ENCODE data around the gene PDE4DIP.
"Not testable (repeated sequence)": the region's sequence is repeated elsewhere in the genome, so short reads cannot be mapped to it uniquely, and the experiment has no call there.

The PDE4DIP gene

GRCh38 chr1:148874408-148875388, 30.5 kb downstream of the PDE4DIP start:
- not testable (repeated sequence) for DNase-seq (ENCODE audit: low read depth in 2 of 2)

- DNase-seq (ENCODE audit: low read depth in 2 of 2): not testable (repeated sequence)
Measured at GRCh38 chr1:148879812-148880416, 35.7 kb downstream of the PDE4DIP start.

- DNase-seq (ENCODE audit: low read depth in 2 of 2): not testable (repeated sequence)
Measured at GRCh38 chr1:148881261-148881660, 37.0 kb downstream of the PDE4DIP start.

GRCh38 chr1:148885219-148885618, 41.0 kb downstream of the PDE4DIP start:
- not testable (repeated sequence) for DNase-seq (ENCODE audit: low read depth in 2 of 2)

GRCh38 chr1:148886293-148886692, 42.1 kb downstream of the PDE4DIP start:
- not testable (repeated sequence) for DNase-seq (ENCODE audit: low read depth in 2 of 2)

- DNase-seq (ENCODE audit: low read depth in 2 of 2): not testable (repeated sequence)
Measured at GRCh38 chr1:148888597-148888996, 44.4 kb downstream of the PDE4DIP start.

GRCh38 chr1:148889267-148890074, 45.2 kb downstream of the PDE4DIP start:
- DNase-seq (ENCODE audit: low read depth in 2 of 2): not testable (repeated sequence)

- not testable (repeated sequence) for DNase-seq (ENCODE audit: low read depth in 2 of 2)
Measured at GRCh38 chr1:148890075-148890568, 45.9 kb downstream of the PDE4DIP start.

GRCh38 chr1:148894360-148895352, 50.4 kb downstream of the PDE4DIP start:
- not testable (repeated sequence) for DNase-seq (ENCODE audit: low read depth in 2 of 2)

- DNase-seq (ENCODE audit: low read depth in 2 of 2): not testable (repeated sequence)
Measured at GRCh38 chr1:148900026-148900425, 55.8 kb downstream of the PDE4DIP start.

- DNase-seq (ENCODE audit: low read depth in 2 of 2): not testable (repeated sequence)
Measured at GRCh38 chr1:148900691-148901090, 56.5 kb downstream of the PDE4DIP start.

GRCh38 chr1:148901150-148901952, 57.1 kb downstream of the PDE4DIP start:
- not testable (repeated sequence) for DNase-seq (ENCODE audit: low read depth in 2 of 2)

- DNase-seq (ENCODE audit: low read depth in 2 of 2): not testable (repeated sequence)
Measured at GRCh38 chr1:148901953-148902341, 57.7 kb downstream of the PDE4DIP start.

GRCh38 chr1:148909219-148909826, 65.1 kb downstream of the PDE4DIP start:
- not testable (repeated sequence) for DNase-seq (ENCODE audit: low read depth in 2 of 2)

- DNase-seq (ENCODE audit: low read depth in 2 of 2): not testable (repeated sequence)
Measured at GRCh38 chr1:148911303-148911928, 67.2 kb downstream of the PDE4DIP start.

- DNase-seq (ENCODE audit: low read depth in 2 of 2): not testable (repeated sequence)
Measured at GRCh38 chr1:148916222-148916621, 72.0 kb downstream of the PDE4DIP start.

- DNase-seq (ENCODE audit: low read depth in 2 of 2): not testable (repeated sequence)
Measured at GRCh38 chr1:148916695-148917348, 72.6 kb downstream of the PDE4DIP start.

Data from fibroblast of skin of left quadriceps (primary cell).